ENCODE data around the gene AP1S1. TPM values are rescaled to one million over a fixed set of nuclear protein-coding genes. Genes with fewer than 3 reads are reported as not detected.

AP1S1 gene
- total RNA-seq, 4 donors from 2014 or later, result 14.5 to 35.4 (median 22.7) TPM

DNA sequence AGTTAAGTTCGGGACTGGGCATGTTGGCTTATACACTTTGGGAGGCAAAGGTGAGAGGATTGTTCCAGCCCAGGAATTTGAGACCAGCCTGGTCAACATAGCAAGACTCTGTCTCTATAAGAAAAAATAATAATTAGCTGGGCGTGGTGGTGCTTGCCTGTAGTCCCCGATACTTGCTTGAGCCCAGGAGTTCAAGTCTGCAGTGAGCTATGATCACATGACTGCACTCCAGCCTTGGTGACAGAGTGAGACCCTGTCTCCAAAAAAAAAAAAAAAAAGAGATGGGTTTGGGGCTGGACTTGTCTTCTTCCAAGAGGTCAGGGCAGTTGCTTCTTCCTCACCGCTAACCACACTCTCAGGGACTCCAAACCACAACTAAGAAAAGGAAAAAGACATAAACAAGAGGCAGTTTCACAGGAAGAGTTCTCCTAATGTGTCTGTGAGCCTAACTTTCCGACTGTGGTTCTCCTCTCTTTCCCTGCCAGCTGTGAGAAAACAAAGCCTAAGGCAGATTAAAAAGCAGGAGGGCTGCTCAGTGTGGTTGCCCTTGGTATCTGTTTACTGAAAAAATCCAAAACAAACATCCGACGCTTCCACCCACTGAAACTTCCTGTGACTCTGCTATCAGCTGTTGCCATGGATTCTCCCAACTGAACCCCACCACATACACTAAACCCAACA is 29.8 kb upstream of the AP1S1 start:
- peak overlapping the region in 2 of 4 donors; percentile 20 to 81 for H3K27ac ChIP-seq
- 29 to 39% methylated on average over 7 of the region's 7 CpGs for WGBS, 2 donors
- H3K27me3 ChIP-seq, result no peaks in the 10 kb centered on the region
- H3K4me1 ChIP-seq, result peaks cover 0 to 61% (median 25%) of the 10 kb centered on the region in 4 donors
- no peaks in the 10 kb centered on the region for H3K9me3 ChIP-seq
- H3K4me3 ChIP-seq, result no peak overlapping the region
- TF ChIP-seq EP300 (IDR thresholded peaks at IDR 0.05) (no peak), POLR2A (IDR thresholded peaks at IDR 0.05) (no peak)
- TF ChIP-seq, protein P1, sequence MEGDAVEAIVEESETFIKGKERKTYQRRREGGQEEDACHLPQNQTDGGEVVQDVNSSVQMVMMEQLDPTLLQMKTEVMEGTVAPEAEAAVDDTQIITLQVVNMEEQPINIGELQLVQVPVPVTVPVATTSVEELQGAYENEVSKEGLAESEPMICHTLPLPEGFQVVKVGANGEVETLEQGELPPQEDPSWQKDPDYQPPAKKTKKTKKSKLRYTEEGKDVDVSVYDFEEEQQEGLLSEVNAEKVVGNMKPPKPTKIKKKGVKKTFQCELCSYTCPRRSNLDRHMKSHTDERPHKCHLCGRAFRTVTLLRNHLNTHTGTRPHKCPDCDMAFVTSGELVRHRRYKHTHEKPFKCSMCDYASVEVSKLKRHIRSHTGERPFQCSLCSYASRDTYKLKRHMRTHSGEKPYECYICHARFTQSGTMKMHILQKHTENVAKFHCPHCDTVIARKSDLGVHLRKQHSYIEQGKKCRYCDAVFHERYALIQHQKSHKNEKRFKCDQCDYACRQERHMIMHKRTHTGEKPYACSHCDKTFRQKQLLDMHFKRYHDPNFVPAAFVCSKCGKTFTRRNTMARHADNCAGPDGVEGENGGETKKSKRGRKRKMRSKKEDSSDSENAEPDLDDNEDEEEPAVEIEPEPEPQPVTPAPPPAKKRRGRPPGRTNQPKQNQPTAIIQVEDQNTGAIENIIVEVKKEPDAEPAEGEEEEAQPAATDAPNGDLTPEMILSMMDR (IDR thresholded peaks at IDR 0.05), result no peak
- no peaks in the 10 kb centered on the region for H3K36me3 ChIP-seq
- no peak for DNase-seq (ENCODE audit: low spot score in 2 of 2)

GRCh38 chr7:101125989-101126650 is 28.2 kb upstream of the AP1S1 start:
- Histone ChIP-seq H3K27me3 (no peaks in the 10 kb centered on the region), H3K36me3 (no peaks in the 10 kb centered on the region), H3K4me3 (peak overlapping the region in 1 of 4 donors; percentile 33), H3K9me3 (no peaks in the 10 kb centered on the region), H3K4me1 (peaks cover 0 to 61% (median 25%) of the 10 kb centered on the region in 4 donors), H3K27ac (peak overlapping the region; percentile 29 to 81 (median 66))
- no peak for TF ChIP-seq EP300 (IDR thresholded peaks at IDR 0.05)
- TF ChIP-seq, protein P1 (IDR thresholded peaks at IDR 0.05), result peak in 1 of 5 experiments; percentile 3
- TF ChIP-seq POLR2A (IDR thresholded peaks at IDR 0.05), result no peak
- WGBS, 2 donors, result 25 to 44% methylated on average over 15 of the region's 15 CpGs
- peak; percentile 47 to 65 for DNase-seq (ENCODE audit: low spot score in 2 of 2)

DNA sequence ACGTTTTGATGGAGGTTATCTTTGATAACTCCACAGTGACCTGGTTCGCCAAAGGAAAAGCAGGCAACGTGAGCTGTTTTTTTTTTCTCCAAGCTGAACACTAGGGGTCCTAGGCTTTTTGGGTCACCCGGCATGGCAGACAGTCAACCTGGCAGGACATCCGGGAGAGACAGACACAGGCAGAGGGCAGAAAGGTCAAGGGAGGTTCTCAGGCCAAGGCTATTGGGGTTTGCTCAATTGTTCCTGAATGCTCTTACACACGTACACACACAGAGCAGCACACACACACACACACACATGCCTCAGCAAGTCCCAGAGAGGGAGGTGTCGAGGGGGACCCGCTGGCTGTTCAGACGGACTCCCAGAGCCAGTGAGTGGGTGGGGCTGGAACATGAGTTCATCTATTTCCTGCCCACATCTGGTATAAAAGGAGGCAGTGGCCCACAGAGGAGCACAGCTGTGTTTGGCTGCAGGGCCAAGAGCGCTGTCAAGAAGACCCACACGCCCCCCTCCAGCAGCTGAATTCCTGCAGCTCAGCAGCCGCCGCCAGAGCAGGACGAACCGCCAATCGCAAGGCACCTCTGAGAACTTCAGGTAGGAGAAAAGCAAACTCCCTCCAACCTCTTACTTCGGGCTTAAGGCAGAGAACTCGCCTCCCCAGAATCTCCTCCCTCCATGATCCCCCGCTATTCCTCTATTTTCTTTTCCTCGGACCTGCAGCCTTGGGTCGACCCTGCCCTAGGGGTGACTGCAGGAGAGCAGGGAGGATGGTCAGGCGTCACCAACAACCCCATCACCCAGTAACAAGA is 27.4 kb upstream of the AP1S1 start, which contains the start of gene SERPINE1:
TSS of gene SERPINE1 (plus strand) at position 454 of the 809 bp plus-strand sequence. CDS start 1,290 bp downstream, outside the sequence.
- DNase-seq (ENCODE audit: low spot score in 2 of 2), result peak; percentile 80 to 92
- Histone ChIP-seq H3K4me1 (peaks cover 0 to 54% (median 22%) of the 10 kb centered on the region in 4 donors), H3K4me3 (peak within 1 kb of the TSS in 3 of 4 donors; percentile 8 to 33 (median 16)), H3K9me3 (no peaks in the 10 kb centered on the region), H3K27ac (peak within 1 kb of the TSS; percentile 29 to 81 (median 66)), H3K36me3 (no peaks in the 10 kb centered on the region), H3K27me3 (no peaks in the 10 kb centered on the region)
- TF ChIP-seq POLR2A (IDR thresholded peaks at IDR 0.05) (peak; percentile 62), EP300 (IDR thresholded peaks at IDR 0.05) (peak in 1 of 2 donors; percentile 76)
- TF ChIP-seq, protein P1 (IDR thresholded peaks at IDR 0.05), result peak; percentile 5 to 40 (median 10)
- 6 to 7% methylated on average over 19 to 22 of the region's 22 CpGs for WGBS, 2 donors

DNA sequence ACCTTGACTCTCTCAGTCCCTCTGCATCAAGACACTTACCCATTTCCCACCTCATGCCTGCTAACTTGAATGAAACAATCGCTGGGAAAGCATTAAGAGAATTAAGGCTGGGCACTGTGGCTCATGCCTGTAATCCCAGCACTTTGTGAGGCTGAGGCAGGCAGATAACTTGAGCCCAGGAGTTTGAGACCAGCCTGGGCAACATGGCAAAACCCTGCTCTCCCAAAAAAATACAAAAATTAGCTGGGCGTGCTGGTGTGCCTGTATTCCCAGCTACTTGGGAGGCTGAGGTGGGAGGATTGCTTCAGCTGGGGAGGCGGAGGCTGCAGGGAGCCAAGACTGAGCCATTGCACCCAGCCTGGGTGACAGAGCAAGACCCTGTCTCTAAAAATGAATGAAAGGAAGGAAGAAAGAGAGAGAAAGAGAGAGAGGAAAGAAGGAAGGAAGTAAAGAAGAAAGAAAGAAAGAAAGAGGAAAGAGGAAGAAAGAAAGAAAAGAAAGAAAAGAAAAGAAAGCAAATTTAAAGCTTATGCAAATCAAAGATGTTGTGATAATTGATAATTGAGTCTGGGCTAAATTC is 26.7 kb upstream of the AP1S1 start:
- 74 to 76% methylated on average over 3 of the region's 3 CpGs for WGBS, 2 donors

More for the DNA sequence above, 26.7 kb upstream of the AP1S1 start:
- Histone ChIP-seq H3K27me3 (no peaks in the 10 kb centered on the region), H3K36me3 (no peaks in the 10 kb centered on the region), H3K27ac (peak overlapping the region in 2 of 4 donors; percentile 77 to 81), H3K4me3 (peak overlapping the region in 2 of 4 donors; percentile 16 to 33), H3K9me3 (no peaks in the 10 kb centered on the region), H3K4me1 (peaks cover 0 to 50% (median 21%) of the 10 kb centered on the region in 4 donors)
- TF ChIP-seq, protein P1 (IDR thresholded peaks at IDR 0.05), result no peak
- no peak for TF ChIP-seq EP300 (IDR thresholded peaks at IDR 0.05)
- TF ChIP-seq POLR2A (IDR thresholded peaks at IDR 0.05), result no peak
- DNase-seq (ENCODE audit: low spot score in 2 of 2), result no peak

All from tibial nerve (tissue), 4 donors.